DMS 273 treated with DMSO at 0.1 percent for 48 hours (cell line): ENCODE data around the gene ATP12A.
"Not testable (repeated sequence)": the region's sequence is repeated elsewhere in the genome, so short reads cannot be mapped to it uniquely, and the experiment has no call there.

Experiments
- DNase-seq: peaks from one replicate; lab custom pipeline; 2025; lab: John Stamatoyannopoulos, UW

ATP12A gene

GRCh38 chr13:24688950-24689349 lies 8.7 kb downstream of the ATP12A start:
- no peak for DNase-seq

DNA sequence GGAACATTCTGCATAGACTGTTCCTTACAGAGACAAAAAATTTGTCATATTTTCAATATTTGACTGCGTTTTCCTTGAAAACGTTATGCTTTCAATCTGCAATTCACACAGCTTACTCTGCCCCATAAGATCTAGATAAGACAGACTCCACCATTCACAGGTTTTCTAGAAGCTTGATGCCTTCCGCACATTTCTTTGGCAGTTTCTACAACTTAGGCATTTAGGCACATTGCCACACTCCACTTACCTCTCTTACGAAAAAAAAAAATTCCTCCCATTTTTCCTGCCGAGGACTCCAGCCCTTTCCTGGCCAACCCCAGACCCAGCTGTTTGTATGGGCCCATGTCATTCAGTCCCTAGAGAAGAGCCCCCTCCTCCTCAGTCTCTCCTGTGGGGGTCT lies 11.2 kb downstream of the ATP12A start:
- no peak for DNase-seq

DNA sequence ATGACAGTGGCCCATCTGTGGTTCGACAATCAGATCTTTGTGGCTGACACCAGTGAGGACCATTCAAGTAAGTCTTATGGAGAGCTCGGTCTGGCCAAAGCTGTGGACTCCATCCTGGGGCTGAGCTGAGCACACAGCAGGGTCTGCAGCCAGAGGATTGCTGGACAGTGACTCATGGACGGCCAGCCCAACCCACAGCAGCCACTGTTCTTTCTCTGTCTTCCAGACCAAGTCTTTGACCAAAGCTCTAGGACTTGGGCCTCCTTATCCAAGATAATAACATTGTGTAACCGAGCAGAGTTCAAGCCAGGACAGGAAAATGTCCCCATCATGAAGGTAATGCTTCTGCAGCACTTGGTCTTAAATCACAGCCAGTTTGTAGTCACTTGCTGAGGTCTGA lies 12.4 kb downstream of the ATP12A start:
- DNase-seq: no peak

DNA sequence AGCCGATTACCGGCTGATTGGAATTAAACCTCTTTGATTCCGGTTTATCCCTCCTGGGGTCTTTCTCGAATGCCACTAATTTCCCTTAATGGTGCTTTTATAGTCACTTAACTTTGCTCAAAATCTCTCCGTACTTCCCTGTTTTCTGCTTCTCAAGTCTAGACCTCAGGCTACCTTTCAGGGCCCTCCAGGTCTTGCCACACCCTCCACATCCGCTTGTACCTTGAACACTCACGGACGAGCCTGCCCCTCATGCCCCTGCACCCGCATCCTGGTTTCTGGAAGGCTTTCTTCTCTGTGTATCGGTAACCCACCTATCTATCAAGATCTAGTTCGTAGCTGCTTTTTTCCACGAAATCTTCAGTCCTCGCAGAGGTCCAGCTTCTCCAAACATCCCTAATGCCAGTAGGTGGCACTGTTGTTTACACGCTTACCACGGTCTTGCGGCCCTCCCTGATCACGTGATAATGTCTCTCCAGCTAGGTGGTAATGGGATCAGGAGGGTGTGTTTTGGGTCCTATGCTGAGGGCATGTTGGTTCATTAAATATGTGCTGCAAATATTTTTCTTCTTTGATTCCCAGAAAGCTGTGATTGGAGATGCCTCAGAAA lies 13.8 kb downstream of the ATP12A start:
- peak; percentile 20 for DNase-seq

- no peak for DNase-seq
Observed at GRCh38 chr13:24694907-24695306, 14.7 kb downstream of the ATP12A start.

GRCh38 chr13:24698686-24699085 lies 18.5 kb downstream of the ATP12A start:
- no peak for DNase-seq

- DNase-seq: no peak
Observed at GRCh38 chr13:24699541-24699940, 19.3 kb downstream of the ATP12A start.

DNA sequence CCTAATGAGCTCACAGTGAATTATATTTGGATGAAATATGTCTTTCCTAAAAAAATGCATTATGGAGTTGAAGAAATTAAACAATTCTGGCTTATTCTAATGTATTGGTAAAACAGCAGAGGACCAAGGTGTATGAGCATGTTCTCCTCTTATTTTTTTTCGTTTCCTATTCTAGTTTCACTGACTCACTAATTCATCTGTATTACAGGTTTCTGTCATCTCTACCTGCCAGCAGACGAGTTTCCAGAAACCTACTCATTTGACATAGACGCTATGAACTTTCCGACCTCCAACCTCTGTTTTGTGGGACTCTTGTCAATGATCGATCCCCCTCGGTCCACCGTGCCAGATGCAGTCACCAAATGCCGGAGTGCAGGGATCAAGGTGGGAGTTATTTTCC lies 20.3 kb downstream of the ATP12A start:
- DNase-seq: no peak

GRCh38 chr13:24706886-24707585 lies 26.8 kb downstream of the ATP12A start:
- no peak for DNase-seq

GRCh38 chr13:24709186-24709913 lies 29.1 kb downstream of the ATP12A start:
- no peak for DNase-seq

DNA sequence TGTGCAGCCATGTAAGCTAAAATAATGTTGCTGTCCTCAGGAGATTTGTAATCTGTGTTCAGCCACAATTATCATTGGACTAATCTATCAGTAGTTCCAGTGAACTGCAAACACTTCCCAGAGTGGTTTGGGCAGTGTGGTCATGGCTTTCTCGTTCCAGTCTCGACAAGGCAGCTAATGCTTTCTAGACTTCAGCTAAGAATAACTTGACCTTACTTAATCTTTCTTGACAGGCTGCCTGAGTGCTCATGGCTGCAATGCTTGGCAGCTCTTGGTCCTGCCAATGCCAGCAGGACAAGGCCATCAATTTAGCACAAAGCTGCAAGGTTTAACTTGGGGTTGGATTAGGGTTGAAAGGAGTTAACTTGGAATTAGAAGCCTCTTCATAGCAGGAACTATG lies 32.8 kb downstream of the ATP12A start:
- no peak for DNase-seq

- DNase-seq: no peak
Observed at GRCh38 chr13:24716011-24716410, 35.8 kb downstream of the ATP12A start.

- DNase-seq: no peak
Observed at GRCh38 chr13:24716446-24716845, 36.2 kb downstream of the ATP12A start.

GRCh38 chr13:24717217-24717616 lies 37.0 kb downstream of the ATP12A start:
- DNase-seq: no peak

GRCh38 chr13:24718192-24718965 lies 38.2 kb downstream of the ATP12A start:
- no peak for DNase-seq

DNA sequence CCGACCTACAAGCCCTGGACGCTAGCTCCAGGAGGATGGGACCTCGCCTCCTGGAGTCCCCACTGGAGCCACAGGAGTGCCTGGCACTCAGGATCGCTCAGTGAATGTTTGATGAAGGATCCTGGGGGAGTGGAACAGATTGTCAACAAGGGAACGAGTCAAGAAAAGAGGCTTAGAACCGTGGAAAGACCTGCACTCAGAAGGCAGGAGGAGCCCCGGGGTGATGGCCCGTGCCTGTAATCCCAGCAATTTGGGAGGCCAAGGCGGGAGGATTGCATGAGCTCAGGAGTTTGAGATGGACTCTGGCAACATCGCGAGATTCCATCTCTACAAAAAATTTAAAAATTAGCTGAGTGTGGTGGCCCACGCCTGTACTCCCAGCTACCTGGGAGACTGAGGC lies 38.9 kb downstream of the ATP12A start:
- no peak for DNase-seq

GRCh38 chr13:24723206-24723605 lies 43.0 kb downstream of the ATP12A start:
- no peak for DNase-seq

DNA sequence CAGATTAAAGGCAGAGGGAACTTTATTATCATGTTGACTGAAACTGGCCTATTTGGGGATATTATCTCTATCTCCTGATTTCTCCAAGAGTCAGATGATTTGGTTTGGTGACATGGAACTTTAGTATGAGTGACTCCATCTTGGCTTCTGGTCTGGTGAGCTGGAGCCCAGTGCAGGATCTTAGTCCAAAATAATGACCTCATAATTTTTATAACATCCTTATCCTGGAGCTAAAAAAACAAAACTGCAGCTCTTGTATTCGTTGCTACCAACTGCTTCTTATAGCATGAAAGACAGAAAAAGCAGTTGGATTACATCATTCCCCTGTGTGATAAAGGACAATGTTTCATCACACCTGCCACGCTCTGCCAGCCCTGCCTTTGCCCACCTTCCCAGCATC lies 44.5 kb downstream of the ATP12A start:
- DNase-seq: no peak

- no peak for DNase-seq
Observed at GRCh38 chr13:24725379-24725778, 45.2 kb downstream of the ATP12A start.

DNA sequence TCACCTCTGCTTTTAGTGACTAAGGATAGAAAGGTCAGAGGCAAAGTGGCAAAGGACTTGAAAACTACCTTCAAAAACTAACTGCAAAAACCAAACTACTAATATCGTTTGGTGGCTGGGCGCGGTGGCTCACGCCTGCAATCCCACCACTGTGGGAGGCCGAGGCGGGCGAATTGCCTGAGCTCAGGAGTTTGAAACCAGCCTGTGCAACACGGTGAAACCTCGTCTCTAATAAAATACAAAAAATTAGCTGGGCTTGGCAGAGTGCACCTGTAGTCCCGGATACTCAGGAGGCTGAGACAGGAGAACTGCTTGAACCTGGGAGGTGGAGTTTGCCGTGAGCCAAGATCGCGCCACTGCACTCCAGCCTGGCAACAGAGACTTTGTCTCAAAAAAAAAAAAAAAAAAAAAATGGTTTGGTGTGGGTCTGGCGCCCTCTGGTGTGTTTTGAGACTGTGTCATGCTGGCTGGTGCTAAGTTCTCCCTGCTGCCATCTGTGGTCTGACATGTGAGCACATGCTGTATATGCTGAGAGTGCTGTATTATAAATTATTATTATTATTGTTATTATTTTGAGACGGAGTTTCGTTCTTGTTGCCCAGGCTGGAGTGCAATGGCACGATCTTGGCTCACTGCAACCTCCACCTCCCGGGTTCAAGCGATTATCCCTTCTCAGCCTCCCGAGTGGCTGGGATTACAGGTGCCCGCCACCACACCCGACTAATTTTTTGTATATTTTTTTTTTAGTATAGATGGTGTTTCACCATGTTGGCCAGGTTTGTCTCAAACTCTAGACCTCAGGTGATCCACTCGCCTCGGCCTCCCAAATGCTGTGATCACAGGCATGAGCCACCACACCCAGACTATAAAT lies 47.8 kb downstream of the ATP12A start:
- peak; percentile 39 for DNase-seq

- DNase-seq: not testable (repeated sequence)
Observed at GRCh38 chr13:24730873-24731567, 50.8 kb downstream of the ATP12A start.
